Fibroblast of mammary gland (primary cell): ENCODE results near the gene EHMT1.

Source experiments
- DNase-seq: peaks from one replicate; pipeline ENCODE4 v3.0.0-alpha.2; 2010; ENCODE audit warnings: low read depth
- H3K4me3 ChIP-seq: 2 replicates; pipeline ENCODE4 v1.5.1; 2011; ENCODE audit warnings: low read depth, mild to moderate bottlenecking, low read length, moderate library complexity; ENCODE audit not compliant: control insufficient read depth
- TF ChIP-seq, protein P1 (sequence below): conservative IDR thresholded peaks from 2 replicates; pipeline ENCODE4 v1.5.1; 2011; ENCODE audit warnings: low read depth, low read length, inconsistent platforms; ENCODE audit not compliant: control insufficient read depth, insufficient read depth

EHMT1 gene

DNA sequence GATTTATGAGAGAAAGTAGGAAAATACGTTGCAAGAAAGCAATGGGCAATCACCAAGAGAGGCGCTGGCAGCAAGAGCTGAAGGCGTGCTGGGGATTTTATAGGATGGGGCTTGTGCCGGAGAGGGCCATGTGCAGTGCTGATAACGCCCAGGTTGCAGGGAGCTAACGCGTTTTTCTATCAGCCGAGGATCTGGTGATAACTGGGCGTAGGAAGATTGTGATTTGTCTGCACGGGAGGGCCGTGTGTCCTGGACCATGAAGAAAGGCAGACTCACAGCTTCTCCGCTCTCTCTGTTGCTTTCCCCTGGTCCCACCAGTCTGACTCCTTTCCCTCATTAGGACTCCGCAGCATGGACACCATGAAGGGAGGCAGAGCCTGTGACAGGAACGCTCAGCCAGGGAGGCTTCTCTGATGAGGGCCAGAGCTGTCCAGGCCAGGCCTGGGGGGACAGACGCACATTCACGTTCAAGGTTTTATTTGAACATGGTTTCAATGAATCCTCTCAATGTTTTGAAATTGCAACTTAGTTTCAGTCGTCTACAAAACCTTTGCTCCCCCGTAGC is 246.9 kb downstream of the EHMT1 start:
- DNase-seq: no peak
- TF ChIP-seq, protein P1, sequence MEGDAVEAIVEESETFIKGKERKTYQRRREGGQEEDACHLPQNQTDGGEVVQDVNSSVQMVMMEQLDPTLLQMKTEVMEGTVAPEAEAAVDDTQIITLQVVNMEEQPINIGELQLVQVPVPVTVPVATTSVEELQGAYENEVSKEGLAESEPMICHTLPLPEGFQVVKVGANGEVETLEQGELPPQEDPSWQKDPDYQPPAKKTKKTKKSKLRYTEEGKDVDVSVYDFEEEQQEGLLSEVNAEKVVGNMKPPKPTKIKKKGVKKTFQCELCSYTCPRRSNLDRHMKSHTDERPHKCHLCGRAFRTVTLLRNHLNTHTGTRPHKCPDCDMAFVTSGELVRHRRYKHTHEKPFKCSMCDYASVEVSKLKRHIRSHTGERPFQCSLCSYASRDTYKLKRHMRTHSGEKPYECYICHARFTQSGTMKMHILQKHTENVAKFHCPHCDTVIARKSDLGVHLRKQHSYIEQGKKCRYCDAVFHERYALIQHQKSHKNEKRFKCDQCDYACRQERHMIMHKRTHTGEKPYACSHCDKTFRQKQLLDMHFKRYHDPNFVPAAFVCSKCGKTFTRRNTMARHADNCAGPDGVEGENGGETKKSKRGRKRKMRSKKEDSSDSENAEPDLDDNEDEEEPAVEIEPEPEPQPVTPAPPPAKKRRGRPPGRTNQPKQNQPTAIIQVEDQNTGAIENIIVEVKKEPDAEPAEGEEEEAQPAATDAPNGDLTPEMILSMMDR: no peak
- no peak overlapping the region for H3K4me3 ChIP-seq

DNA sequence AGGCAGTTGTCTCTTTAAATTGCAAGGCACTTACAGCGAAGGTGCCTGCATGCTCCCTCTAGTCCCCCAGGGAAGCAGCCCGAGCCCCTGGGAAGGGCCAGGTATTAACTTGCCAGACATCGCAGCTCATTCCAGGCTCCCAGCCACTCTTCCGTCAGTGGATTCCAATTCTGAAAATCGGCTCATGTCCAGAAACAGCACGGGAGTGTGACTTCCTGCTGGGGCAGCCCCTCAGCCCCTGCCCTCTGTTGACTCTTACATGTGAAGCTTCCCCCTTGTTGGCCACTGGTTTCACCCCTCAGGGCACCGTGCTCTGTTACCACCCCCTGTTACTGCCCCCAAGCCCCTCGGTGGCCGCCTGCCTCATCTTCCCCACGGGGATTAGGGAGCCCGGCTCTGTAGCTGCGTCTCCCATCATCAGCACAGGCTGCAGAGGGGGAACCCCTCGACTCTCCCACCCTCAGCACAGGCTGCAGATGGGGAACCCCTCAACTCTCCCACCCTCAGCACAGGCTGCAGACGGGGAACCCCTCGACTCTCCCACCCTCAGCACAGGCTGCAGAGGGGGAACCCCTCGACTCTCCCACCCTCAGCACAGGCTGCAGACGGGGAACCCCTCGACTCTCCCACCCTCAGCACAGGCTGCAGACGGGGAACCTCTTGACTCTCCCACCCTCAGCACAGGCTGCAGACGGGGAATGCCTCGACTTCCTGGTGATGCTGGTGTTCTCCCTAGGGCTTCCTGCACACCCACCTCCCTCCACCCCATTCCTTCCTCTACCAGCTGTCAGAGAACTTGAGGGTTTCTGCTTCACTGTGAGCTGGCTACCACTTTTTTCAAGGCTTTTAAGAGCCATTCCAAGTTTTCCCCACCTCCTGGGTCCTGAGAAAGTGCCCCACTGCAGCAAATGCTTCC is 247.7 kb downstream of the EHMT1 start:
- no peak for DNase-seq
- TF ChIP-seq, protein P1: no peak

DNA sequence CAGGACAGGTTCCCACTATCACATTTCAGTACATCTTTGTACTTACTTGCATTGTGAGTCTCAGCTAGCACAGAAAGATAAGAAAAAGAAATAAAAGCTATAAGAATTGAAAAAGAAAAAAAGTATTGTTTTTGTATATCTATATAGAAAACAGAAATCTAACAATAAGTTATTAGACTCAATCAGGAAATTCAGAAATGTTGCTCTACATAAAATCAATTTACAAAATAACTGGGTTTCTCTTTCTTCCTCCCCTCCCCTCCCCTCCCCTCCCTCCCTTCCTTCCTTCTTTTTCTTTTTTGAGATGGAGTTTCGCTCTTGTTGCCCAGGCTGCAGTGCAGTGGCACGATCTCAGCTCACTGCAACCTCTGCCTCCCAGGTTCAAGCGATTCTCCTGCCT is 251.6 kb downstream of the EHMT1 start:
- no peak overlapping the region for H3K4me3 ChIP-seq
- TF ChIP-seq, protein P1: no peak
- no peak for DNase-seq

More for the DNA sequence above, 247.7 kb downstream of the EHMT1 start:
- H3K4me3 ChIP-seq: no peak overlapping the region

DNA sequence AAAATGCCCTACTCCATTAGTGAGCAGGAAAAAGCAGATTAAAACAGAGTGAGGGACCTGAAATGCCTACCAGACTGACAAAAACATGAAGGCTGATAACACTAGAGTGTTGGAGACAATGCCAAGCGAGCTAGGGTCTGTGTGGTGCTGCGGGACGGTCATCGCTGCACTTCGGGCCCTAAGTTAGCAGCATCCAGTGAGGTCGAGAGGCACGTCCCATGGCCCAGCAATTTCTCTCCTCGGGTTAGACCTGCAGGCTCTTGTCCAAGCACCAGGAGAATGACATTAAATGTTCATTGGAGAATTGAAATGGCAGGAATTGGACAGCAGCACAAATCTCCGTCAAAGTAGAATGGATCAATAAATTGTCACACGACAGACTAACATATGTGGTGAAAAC is 253.5 kb downstream of the EHMT1 start:
- no peak overlapping the region for H3K4me3 ChIP-seq
- TF ChIP-seq, protein P1: no peak
- no peak for DNase-seq

DNA sequence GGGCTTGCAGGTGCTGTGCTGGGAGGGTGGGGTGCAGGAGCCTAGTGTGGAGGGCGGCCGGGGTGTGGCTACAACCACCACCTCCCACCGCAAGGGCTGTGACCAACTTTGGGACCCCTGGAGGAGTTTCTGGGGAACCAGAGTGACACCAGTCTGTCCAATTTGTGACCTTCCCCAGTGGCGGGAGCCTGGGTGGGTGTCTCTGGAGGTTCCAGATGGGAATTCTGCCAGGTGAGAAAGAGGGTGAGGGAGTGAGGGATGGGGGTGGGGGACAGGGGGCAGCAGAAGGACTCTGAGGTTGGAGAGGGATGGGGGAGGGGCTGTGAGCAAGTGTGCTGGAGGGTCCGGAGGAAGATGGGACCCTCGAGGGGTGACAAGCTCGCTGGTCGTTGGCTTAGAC is 254.6 kb downstream of the EHMT1 start:
- no peak overlapping the region for H3K4me3 ChIP-seq
- TF ChIP-seq, protein P1: no peak
- no peak for DNase-seq

DNA sequence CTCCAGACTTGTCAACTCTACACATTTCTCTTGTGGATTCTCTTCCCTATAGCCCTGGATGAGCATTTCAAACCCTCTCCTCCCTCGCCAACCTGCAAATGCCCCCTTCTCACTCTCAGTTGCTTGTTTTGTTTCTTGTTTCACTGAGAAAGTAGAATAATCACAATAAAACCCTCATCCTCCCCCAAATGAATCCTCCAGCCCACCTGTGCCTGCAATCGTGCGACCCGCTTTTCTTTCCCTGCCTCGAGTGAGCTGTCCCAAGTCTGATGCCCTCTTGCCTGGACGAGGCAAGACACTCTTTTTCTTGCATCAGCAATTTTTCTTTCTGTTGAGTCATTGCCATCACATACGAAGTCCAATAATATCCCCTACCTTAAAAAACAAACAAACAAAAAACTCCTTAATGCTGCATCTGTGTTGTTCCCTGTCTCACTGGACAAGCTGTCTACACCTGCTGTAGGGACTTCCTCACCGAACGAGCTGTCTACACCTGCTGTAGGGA is 255.1 kb downstream of the EHMT1 start:
- no peak for DNase-seq
- TF ChIP-seq, protein P1: no peak
- no peak overlapping the region for H3K4me3 ChIP-seq
